Suprapubic skin (tissue), 3 donors: ENCODE data around the gene GAB1.

Source experiments
- POLR2A ChIP-seq, 2 donors: fragments of 450-650 bp; IDR thresholded peaks; one replicate each; pipeline ENCODE4 v1.6.1; 2017; ENCODE audit warnings: antibody characterized with exemption in 2 of 2, mild to moderate bottlenecking in 2 of 2, moderate library complexity in 2 of 2
- TF ChIP-seq, protein P1 (sequence below), 2 donors: fragments of 200-600 bp in 1 of 2; fragments of 450-650 bp in 1 of 2; sonication (generic) in 1 of 2; IDR thresholded peaks; one replicate each; pipeline ENCODE4 v1.5.1; 2016 to 2019; ENCODE audit warnings: antibody characterized with exemption in 2 of 2, mild to moderate bottlenecking in 1 of 2, moderate library complexity in 1 of 2

DNA sequence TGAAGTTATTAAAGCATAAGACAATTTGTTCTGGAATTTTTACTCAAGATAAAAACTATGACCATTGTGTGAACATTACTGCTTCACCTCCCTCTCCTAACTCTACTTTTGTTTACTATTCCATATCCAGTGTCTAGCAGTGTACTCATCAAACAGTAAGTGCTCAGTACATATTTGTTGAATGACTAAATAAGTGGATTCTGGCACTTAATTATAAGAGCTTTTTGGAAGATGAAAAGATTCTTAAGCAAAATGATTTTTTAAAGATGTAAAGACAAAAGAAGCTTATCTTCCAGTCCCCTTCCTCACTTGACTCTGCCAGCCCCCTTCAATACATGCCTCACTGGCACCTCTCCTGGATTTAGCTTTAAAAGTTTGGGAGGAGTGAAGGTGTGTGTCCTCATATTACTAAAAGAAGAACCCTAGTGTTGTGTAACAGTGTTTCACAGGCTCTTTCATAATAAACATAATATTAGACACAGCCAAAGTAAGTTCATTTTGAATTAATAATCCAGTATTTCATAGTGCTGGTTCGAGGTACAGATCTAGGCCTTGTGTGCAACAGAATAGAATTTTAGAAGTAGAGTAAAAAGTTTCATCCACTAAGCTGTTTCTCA is 53.0 kb downstream of the GAB1 start:
- TF ChIP-seq, protein P1, sequence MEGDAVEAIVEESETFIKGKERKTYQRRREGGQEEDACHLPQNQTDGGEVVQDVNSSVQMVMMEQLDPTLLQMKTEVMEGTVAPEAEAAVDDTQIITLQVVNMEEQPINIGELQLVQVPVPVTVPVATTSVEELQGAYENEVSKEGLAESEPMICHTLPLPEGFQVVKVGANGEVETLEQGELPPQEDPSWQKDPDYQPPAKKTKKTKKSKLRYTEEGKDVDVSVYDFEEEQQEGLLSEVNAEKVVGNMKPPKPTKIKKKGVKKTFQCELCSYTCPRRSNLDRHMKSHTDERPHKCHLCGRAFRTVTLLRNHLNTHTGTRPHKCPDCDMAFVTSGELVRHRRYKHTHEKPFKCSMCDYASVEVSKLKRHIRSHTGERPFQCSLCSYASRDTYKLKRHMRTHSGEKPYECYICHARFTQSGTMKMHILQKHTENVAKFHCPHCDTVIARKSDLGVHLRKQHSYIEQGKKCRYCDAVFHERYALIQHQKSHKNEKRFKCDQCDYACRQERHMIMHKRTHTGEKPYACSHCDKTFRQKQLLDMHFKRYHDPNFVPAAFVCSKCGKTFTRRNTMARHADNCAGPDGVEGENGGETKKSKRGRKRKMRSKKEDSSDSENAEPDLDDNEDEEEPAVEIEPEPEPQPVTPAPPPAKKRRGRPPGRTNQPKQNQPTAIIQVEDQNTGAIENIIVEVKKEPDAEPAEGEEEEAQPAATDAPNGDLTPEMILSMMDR (IDR thresholded peaks at IDR 0.05): no peak
- no peak for TF ChIP-seq POLR2A (IDR thresholded peaks at IDR 0.05)
